H7 (cell line): ENCODE results near the gene FZR1. TPM values are rescaled to one million over a fixed set of nuclear protein-coding genes. Genes with fewer than 3 reads are reported as not detected.

Experiments used
- DNase-seq: peaks from one replicate; pipeline ENCODE4 v3.0.0; 2012
- H3K27me3 ChIP-seq: 2 replicates; pipeline ENCODE4 v1.6.0; 2011; ENCODE audit warnings: mild to moderate bottlenecking, low read length; ENCODE audit not compliant: control insufficient read depth, insufficient read depth
- H3K36me3 ChIP-seq: replicated peaks from 2 replicates; pipeline ENCODE4 v1.5.1; 2011; ENCODE audit warnings: low read length; ENCODE audit not compliant: control insufficient read depth, insufficient read depth
- H3K4me3 ChIP-seq: 2 replicates; pipeline ENCODE4 v1.5.1; 2011; ENCODE audit warnings: low read depth, mild to moderate bottlenecking, control low read depth, low read length, moderate library complexity; ENCODE audit not compliant: insufficient read depth
- total RNA-seq: library from RNA; depleted of rRNA; stranded (reverse); fragments of >200 nt; shearing (Covaris generic); gene quantifications from 2 replicates; pipeline ENCODE4 v1.2.3, GENCODE V29; 2014

Gene FZR1
- total RNA-seq, 1 experiment from 2014 or later, result 76.6 TPM

DNA sequence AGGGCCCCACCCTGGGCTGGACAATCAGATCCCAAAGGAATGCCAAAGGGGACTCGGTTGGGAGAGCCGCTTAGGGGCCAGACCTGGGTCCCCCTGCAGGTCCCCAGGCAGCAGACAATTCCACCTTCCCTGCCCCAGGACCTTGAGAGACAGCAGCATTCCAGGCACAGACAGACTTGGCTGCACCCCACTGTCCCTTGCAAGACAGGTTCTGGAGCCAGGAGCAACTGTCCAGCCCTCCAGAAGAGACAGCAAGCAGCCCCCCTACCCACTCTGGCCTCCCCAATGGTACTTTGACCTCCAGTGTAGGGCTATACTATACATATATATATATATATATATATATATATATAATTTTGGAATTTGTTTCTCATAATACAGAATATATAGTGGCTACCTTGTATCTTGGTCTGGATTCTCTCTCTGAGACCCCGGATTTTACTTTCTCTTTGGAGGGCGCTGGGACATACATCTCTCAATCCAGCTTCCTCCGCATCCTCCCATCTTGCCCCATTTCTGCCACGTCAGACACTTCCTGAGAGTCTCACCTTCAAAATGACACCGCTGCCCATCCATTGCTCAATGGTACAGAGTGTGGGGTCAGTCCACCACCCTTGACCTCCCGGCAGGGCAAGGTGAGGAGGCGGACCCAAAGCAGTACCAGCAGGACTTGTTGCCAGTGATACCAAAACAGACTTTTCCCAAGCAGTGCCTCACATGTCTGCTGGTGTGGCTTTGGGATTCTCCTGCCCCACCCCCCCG, 38.5 kb upstream of the FZR1 start:
- peak; percentile 22 for DNase-seq
- Histone ChIP-seq H3K27me3 (peaks cover 31% of the 10 kb centered on the region), H3K4me3 (no peak overlapping the region), H3K36me3 (no peaks in the 10 kb centered on the region)

DNA sequence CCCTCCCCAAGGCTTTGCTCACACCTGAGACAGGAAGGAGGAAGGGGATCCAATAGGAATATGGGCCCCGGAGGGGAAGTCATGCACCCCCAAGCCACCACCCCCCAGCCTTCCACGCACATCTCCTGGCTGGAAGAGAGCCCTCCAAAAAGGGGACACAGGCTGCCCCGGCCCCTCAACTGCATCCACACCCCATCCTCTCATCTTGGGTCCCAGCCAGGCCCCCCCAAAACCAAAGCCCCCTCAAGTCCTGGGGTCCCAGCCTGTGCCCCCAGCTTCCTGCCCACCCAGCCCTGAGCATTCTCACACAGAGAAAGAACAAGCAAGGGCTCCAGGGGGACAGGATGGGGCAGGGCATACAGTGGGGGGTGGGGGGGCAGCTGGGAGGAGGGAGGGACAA, 37.9 kb upstream of the FZR1 start:
- peaks cover 25% of the 10 kb centered on the region for H3K27me3 ChIP-seq
- DNase-seq, result peak; percentile 17
- no peaks in the 10 kb centered on the region for H3K36me3 ChIP-seq
- H3K4me3 ChIP-seq, result no peak overlapping the region

DNA sequence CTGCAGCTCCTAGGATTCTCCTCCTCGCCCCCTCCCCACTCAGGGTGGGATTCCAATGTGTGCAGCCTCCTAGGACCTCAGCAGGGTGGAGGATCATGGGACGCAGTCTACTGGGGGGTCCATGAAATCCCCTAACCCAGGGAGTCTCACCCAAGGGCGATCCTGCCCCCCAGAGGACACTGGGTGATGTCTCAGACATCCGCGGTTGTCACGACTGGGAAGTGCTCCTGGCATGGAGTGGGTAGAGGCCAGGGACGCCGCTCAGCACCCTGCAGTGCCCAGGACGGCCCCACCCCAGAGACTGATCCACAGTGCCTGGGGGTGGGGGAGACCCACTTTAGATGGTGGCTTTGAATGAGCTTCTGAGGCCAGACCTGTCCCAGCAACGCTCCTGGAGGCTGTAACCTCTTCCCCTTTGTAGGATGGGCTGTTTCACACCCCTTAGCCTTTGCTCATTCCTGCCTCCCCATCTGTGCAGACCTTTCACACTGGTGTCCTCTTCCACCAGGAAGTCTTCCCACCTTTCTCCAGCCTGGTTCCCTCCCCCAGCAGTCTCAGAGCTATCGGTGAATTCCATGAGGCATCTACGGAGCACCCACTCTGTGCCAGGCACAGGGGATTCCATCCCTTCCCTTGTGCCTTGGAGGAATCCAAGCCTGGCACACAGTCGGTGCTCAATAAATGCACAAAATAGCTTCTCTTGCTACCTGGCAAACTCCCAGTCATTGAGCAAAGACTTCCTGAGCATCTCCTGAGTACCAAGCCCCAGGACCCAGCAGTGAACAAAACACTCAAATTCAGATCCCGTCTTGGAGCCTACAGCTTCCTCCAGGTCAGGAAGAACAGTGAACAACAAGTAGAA, 36.2 kb upstream of the FZR1 start:
- peak; percentile 27 for DNase-seq
- Histone ChIP-seq H3K36me3 (no peaks in the 10 kb centered on the region), H3K27me3 (peaks cover 9% of the 10 kb centered on the region), H3K4me3 (no peak overlapping the region)

DNA sequence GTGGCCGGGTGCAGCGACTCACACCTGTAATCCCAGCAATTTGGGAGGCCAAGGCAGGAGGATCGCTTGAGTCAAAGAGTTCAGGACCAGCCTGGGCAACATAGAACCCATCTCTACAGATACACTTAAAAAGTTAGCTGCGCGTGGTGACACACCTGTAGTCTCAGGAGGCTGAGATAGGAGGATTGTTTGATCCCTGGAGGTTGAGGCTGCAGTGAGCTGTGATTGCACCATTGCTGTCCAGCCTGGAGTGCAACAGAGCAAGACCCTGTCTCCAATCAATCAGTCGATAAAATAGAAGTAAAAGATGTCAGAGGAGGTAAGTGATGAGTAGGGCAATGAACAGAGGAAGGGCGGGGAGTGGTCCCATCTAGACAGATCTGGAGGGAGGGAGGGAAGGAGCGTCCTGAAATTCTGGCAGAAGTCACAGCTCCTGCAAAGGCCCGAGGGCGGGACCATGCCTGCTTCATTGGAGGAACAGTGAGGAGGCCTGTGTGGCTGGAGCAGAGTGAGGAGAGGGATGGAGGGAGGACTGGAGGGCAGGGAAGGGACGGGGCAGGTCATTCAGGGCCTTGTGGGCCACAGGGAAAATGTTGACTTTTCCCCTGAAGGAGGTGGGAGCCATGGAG, 35.5 kb upstream of the FZR1 start:
- H3K27me3 ChIP-seq, result peaks cover 5% of the 10 kb centered on the region
- no peak overlapping the region for H3K4me3 ChIP-seq
- H3K36me3 ChIP-seq, result no peaks in the 10 kb centered on the region; the same call in 1 of the 2 replicates
- peak; percentile 15 for DNase-seq

DNA sequence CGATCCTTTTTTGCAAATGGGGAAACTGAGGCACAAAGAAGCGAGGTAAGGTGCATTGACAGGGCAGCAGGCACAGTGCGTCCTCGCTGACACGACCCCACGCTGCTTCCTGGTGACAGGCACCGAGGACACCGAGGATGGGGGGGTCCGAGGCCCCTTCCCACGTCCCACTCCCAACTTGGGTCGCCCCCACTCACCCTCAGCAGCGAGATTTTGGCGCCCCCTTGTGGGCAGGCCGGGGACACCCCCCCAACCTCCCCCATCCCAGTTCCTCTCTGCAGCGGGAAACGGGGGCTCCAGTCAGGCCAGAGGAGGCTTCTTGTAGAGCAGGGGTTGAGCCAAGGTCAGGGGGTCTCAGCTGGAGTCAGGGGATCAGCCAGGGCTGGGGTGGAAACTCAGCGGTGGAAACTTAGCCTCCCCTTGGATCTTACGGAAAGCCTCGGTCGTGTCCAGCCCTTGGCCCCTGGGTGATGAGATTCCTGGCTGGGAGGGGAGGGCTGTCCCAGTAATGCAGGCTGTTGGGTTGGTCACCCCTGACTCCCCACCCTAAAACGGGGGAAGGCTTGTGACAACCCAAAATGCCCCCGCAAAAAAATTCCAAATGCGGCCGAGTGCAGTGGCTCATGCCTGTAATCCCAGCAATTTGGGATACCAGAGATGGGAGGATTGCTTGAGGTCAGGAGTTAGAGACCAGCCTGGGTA, 34.0 kb upstream of the FZR1 start:
- DNase-seq, result peak; percentile 92
- H3K4me3 ChIP-seq, result no peak overlapping the region
- H3K27me3 ChIP-seq, result peaks cover 4% of the 10 kb centered on the region
- no peaks in the 10 kb centered on the region; the same call in 1 of the 2 replicates for H3K36me3 ChIP-seq

DNA sequence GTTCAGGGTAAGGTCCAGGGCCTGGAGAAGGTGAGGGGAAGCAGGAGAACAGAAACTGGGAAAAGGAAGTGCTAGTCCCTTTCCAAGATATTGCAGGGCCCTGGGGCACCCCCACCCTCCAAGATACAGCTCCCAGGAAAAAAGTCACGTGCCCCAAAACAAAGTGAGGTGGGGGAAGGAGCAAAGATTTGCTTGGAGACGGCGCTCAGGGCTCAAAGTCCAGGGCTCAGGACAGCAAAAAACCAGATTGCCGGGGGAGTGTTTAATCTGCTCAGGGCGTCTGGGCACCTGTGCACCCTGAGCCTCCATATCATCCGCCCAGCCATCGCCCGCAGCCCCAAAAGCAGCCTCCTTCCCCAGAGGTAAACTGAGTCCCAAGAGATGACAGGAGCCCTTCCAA, 32.1 kb upstream of the FZR1 start:
- no peaks in the 10 kb centered on the region; the same call in 1 of the 2 replicates for H3K36me3 ChIP-seq
- H3K27me3 ChIP-seq, result peaks cover 11% of the 10 kb centered on the region
- no peak overlapping the region for H3K4me3 ChIP-seq
- DNase-seq, result no peak

DNA sequence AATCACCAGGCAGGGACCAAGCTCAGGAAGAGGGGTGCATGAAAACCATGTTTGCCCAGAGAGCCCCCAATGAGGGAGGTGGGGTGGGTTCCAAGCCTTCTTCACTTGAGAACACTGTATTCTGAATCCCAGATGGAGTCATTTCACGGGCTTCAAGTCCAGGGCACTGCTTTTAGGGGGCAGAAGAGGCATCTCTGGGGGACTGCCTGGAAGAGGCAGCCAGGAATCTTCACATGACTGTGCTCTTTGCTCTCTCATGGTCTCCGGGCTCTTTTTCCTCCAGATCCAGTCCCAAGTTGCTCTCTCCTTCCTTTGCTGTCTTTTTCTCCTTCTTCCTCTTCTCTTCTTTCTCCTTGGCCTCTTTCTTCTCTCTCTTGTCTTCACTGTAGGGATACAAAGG, 31.5 kb upstream of the FZR1 start:
- H3K27me3 ChIP-seq, result peaks cover 10% of the 10 kb centered on the region
- DNase-seq, result no peak
- H3K4me3 ChIP-seq, result no peak overlapping the region
- no peaks in the 10 kb centered on the region; the same call in 1 of the 2 replicates for H3K36me3 ChIP-seq

DNA sequence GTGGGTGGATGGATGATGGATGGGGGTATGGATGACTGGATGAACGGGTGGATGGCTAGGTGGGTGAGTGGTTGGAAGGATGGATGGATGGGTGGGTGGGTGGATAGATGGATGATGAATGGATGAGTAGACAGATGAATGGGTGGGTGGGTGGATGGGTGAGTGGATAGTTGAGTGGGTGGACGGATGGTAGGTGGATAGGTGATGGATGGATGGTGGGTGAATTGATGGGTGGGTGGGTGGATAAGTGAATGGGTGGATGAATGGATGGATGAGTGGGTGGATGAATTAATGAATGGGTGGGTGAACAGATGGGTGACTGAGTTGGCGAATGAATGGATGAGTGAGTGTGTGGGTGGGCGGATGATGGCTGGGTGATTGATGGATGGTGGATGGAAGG, 30.7 kb upstream of the FZR1 start:
- Histone ChIP-seq H3K36me3 (no peaks in the 10 kb centered on the region; the same call in 1 of the 2 replicates), H3K27me3 (peaks cover 7% of the 10 kb centered on the region; the same call in 1 of the 2 replicates), H3K4me3 (no peak overlapping the region)
- DNase-seq, result no peak

DNA sequence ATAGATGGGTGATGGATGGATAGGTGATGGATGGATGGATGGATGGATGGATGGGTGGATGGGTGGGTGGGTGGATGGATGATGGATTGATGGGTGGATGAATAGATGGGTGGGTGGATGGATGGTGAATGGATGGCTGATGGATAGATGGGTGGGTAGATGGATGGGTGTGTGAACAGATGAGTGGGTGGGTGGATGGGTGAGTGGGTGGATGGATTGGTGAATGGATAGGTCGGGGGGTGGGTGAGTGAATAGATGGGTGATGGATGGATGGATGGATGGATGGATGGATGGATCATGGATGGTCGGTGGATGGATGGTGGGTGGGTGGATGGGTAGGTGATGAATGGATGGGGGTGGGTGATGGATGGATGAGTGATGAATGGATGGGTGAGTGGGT, 29.3 kb upstream of the FZR1 start:
- H3K36me3 ChIP-seq, result no peaks in the 10 kb centered on the region; the same call in 1 of the 2 replicates
- no peak for DNase-seq
- H3K4me3 ChIP-seq, result no peak overlapping the region

DNA sequence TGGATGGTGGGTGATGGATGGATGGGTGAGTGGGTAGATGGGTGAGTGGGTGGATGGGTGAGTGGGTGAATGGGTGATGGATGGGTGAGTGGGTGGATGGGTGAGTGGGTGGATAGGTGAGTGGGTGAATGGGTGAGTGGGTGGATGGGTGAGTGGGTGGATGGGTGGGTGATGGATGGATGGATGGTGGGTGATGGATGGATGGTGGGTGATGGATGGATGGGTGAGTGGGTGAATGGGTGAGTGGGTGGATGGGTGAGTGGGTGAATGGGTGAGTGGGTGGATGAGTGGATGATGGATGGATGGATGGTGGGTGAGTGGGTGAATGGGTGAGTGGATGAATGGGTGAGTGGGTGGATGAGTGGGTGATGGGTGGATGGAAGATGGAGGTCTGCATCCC, 28.6 kb upstream of the FZR1 start:
- Histone ChIP-seq H3K36me3 (no peaks in the 10 kb centered on the region; the same call in 1 of the 2 replicates), H3K4me3 (no peak overlapping the region), H3K27me3 (peaks cover 12% of the 10 kb centered on the region; the same call in 1 of the 2 replicates)
- DNase-seq, result no peak

More for the DNA sequence above, 29.3 kb upstream of the FZR1 start:
- peaks cover 11% of the 10 kb centered on the region; the same call in 1 of the 2 replicates for H3K27me3 ChIP-seq

DNA sequence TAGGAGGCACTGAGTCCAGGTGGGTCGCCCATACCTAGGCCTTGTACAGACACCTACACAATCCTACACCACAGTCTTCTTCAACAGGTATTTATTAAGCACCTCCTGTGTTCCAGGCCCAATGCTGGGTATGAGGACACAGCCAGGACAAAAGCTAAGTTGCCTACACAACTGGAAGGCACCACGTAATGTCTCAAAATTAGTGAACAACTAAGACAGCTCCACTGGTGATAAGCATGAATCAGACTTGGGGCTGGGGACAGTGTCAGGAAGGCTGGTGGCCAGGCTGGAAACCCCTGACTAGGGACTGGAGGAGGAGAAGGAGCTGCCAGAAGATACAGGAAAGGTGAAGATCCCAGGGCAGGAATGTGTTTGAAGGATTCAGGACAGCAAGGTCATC, 28.2 kb upstream of the FZR1 start:
- Histone ChIP-seq H3K27me3 (peaks cover 12% of the 10 kb centered on the region; the same call in 1 of the 2 replicates), H3K36me3 (no peaks in the 10 kb centered on the region; the same call in 1 of the 2 replicates), H3K4me3 (no peak overlapping the region)
- peak; percentile 25 for DNase-seq

DNA sequence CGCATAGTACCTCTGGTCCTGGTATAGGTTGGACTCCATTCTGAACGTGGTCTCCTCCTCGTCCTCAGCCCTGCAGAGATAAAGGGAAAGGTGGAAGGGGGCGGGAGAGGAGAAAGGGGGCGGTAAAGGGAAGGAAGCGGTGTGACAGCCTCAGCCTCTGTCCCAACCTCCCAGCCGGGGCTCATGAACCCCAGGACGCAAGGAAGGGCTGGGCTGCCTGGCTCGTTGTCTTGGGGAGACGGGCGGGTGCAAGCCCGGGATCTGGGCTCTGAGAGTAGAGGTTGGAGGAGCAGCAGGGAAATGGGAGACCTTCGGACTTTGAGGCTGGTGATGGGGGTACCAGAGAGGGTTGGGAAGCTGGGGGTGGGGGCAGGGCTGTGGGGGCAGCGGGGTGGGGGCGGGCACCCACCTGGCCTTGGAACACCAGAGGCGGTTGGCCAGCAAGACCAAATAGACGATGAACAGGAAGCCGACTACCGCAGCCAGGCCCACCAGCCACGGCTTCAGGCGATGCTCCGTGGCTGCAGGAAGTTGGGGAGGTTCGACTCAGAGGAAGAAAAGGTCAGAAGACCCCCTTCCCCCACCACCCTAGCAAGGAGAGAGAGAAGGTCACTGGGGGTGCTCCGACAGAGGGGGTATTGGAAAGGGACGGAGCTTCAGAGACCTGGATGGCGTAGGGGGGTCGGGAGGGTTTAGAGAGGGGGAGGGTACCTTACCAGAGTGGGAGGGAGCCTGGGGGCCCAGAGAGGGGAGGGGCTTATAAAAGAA, 27.5 kb upstream of the FZR1 start:
- DNase-seq, result peak; percentile 64
- no peaks in the 10 kb centered on the region; the same call in 1 of the 2 replicates for H3K36me3 ChIP-seq
- peak overlapping the region; percentile 31 for H3K4me3 ChIP-seq
- H3K27me3 ChIP-seq, result peaks cover 12% of the 10 kb centered on the region; the same call in 1 of the 2 replicates

DNA sequence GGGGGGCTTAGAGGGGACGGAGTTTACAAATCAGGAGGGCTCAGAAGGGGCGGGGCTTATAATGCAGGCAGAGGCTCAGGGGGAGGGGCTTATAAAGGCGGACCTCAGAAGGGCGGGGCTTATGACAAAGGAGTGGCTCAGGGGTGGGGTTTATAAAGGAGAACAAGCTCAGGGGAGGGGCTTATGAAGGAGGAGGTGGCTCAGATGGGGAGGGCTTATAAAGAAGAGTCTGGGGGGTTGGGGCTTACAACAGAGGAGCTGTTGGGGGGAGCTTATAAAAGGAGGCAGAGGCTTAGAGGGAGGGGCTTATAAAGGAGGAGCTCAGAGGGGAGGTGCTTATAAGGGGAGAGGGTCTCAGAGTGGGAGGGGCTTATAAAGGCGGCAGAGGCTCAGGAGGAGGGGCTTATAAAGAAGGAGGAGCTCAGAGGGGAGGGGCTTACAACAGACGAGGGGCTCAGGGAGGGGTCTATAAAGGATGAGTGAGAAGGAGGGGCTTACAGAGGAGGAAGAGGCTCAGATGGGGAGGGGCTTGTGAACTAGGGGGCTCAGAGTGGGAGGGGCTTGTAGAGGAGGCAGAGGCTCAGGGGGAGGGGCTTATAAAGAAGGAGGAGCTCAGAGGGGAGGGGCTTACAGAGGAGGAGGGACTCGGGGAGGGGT, 26.8 kb upstream of the FZR1 start:
- peak overlapping the region; percentile 31; the same call in 1 of the 2 replicates for H3K4me3 ChIP-seq

More for the DNA sequence above, 26.8 kb upstream of the FZR1 start:
- DNase-seq, result peak; percentile 90
- Histone ChIP-seq H3K36me3 (no peaks in the 10 kb centered on the region; the same call in 1 of the 2 replicates), H3K27me3 (peaks cover 12% of the 10 kb centered on the region; the same call in 1 of the 2 replicates)
